Keratinocyte (primary cell): Measurements from ENCODE around the gene PIGH. TPM values are rescaled to one million over a fixed set of nuclear protein-coding genes. Genes with fewer than 3 reads are reported as not detected.

Experiments used
- DNase-seq: peaks from one replicate; pipeline ENCODE4 v3.0.0-alpha.2; 2011; ENCODE audit warnings: low read depth, missing footprints, low spot score
- FAIRE-seq: peaks from 2 replicates; lab custom pipeline; 2011; peaks lifted over from hg19 to GRCh38; lab: Jason Lieb, UNC
- H2AFZ ChIP-seq: 2 replicates; pipeline ENCODE4 v1.6.0; 2012; ENCODE audit warnings: low read length, control low read depth, inconsistent platforms; ENCODE audit not compliant: control insufficient read depth
- H3K27ac ChIP-seq: 2 replicates; pipeline ENCODE4 v1.5.1; 2011; ENCODE audit warnings: low read length; ENCODE audit not compliant: control insufficient read depth, insufficient read depth
- H3K27me3 ChIP-seq: 3 replicates; pipeline ENCODE4 v1.6.0; 2011; ENCODE audit warnings: low read length; ENCODE audit not compliant: control insufficient read depth, insufficient read depth; ENCODE audit errors: extremely low read depth
- H3K36me3 ChIP-seq, 2 experiments: 2 replicates in 1 of 2; 3 replicates in 1 of 2; pipeline ENCODE4 v1.5.1; 2011; ENCODE audit warnings: low read length in 2 of 2, mild to moderate bottlenecking in 1 of 2; ENCODE audit not compliant: control insufficient read depth in 2 of 2, insufficient read depth in 2 of 2; ENCODE audit errors: extremely low read depth in 1 of 2
- H3K4me1 ChIP-seq: 3 replicates; pipeline ENCODE4 v1.5.1; 2011; ENCODE audit warnings: low read length; ENCODE audit not compliant: control insufficient read depth, insufficient read depth; ENCODE audit errors: extremely low read depth
- H3K4me2 ChIP-seq: 3 replicates; pipeline ENCODE4 v1.6.0; 2011; ENCODE audit warnings: low read depth, low read length; ENCODE audit not compliant: control insufficient read depth, insufficient read depth; ENCODE audit errors: extremely low read depth
- H3K4me3 ChIP-seq, 3 experiments: fragments of 200-600 bp in 1 of 3; sonication (generic) in 1 of 3; 2 replicates in 2 of 3; 3 replicates in 1 of 3; pipeline ENCODE4 v1.5.1; 2011 to 2016; ENCODE audit warnings: low read length in 3 of 3, mild to moderate bottlenecking in 3 of 3, control low read depth in 2 of 3, inconsistent platforms in 1 of 3, low read depth in 1 of 3, mixed read lengths in 1 of 3, mixed run types in 1 of 3, moderate library complexity in 1 of 3; ENCODE audit not compliant: control insufficient read depth in 2 of 3, insufficient read depth in 2 of 3; ENCODE audit errors: extremely low read depth in 1 of 3
- H3K79me2 ChIP-seq: 2 replicates; pipeline ENCODE4 v1.6.0; 2012; ENCODE audit warnings: low read length; ENCODE audit not compliant: control insufficient read depth, insufficient read depth
- H3K9ac ChIP-seq: 3 replicates; pipeline ENCODE4 v1.6.0; 2011; ENCODE audit warnings: low read length; ENCODE audit not compliant: control insufficient read depth, insufficient read depth; ENCODE audit errors: extremely low read depth
- H3K9me1 ChIP-seq: 3 replicates; pipeline ENCODE4 v1.6.0; 2011; ENCODE audit warnings: low read length; ENCODE audit not compliant: control insufficient read depth, insufficient read depth; ENCODE audit errors: extremely low read depth
- H3K9me3 ChIP-seq: 2 replicates; pipeline ENCODE4 v1.5.1; 2012; ENCODE audit warnings: low read depth, low read length; ENCODE audit not compliant: control insufficient read depth
- H4K20me1 ChIP-seq: 3 replicates; pipeline ENCODE4 v1.6.0; 2011; ENCODE audit warnings: low read length; ENCODE audit not compliant: control insufficient read depth, insufficient read depth; ENCODE audit errors: extremely low read depth
- CTCF ChIP-seq, 3 experiments: IDR thresholded peaks in 1 of 3; conservative IDR thresholded peaks in 1 of 3; optimal IDR thresholded peaks in 1 of 3; 2 replicates in 2 of 3; 3 replicates in 1 of 3; pipeline versions ENCODE3 to v1.5.1; 2011; ENCODE audit warnings: low read length in 3 of 3, mild to moderate bottlenecking in 3 of 3, moderate library complexity in 2 of 3, control low read depth in 1 of 3, inconsistent platforms in 1 of 3; ENCODE audit not compliant: insufficient read depth in 2 of 3; ENCODE audit errors: extremely low read depth in 1 of 3
- EZH2 ChIP-seq: IDR thresholded peaks from one replicate; pipeline ENCODE4 v1.6.1; 2012; ENCODE audit warnings: inconsistent platforms, mild to moderate bottlenecking, low read length, moderate library complexity
- dilution Hi-C: fragments of 300-500 bp; cut with MboI; formaldehyde crosslinking; loops from one replicate; pipeline ENCODE4 v1.7.0; 2020; ENCODE audit warnings: low sequenced_read_pairs; ENCODE audit not compliant: extremely low pct_ligation_motif_present
- polyA plus RNA-seq, 5 experiments: library from polyadenylated mRNA; depleted of rRNA in 3 of 5; stranded (reverse) in 3 of 5; stranded (forward) in 1 of 5; unstranded in 1 of 5; fragments of >200 nt; gene quantifications; 1 replicate in 1 of 5; 2 replicates in 3 of 5; 3 replicates in 1 of 5; pipeline versions ENCODE4 v1.2.1 to v1.2.3, GENCODE V29; 2011 to 2012; ENCODE audit warnings: missing spikeins in 2 of 5, low read depth in 1 of 5, low replicate concordance in 1 of 5

The PIGH gene
- polyA plus RNA-seq, 1 donor (not counting 4 experiments of a cell fraction or from before 2014, with no cell fraction given): 29.9 TPM

GRCh38 chr14:67557656-67558055 lies 42.4 kb downstream of the PIGH start:
- dilution Hi-C loops: no loop called here
- DNase-seq (no peak), FAIRE-seq (no peak)
- no peaks in the 10 kb centered on the region for H3K27me3 ChIP-seq
- H3K4me3 ChIP-seq: no peak overlapping the region
- no peaks in the 10 kb centered on the region for H4K20me1 ChIP-seq
- no peaks in the 10 kb centered on the region for H3K9me3 ChIP-seq
- no peak overlapping the region for H3K4me2 ChIP-seq
- no peak overlapping the region for H2AFZ ChIP-seq
- H3K36me3 ChIP-seq: peaks cover under 1 to 4% of the 10 kb centered on the region in 2 experiments
- TF ChIP-seq CTCF (optimal IDR thresholded peaks at IDR 0.05 in 1 of 3, IDR thresholded peaks at IDR 0.05 in 1 of 3, conservative IDR thresholded peaks at IDR 0.05 in 1 of 3; ENCODE audit: extremely low read depth in 1 of 3, insufficient read depth in 2 of 3, low read length in 3 of 3): no peak
- no peak for TF ChIP-seq EZH2
- H3K79me2 ChIP-seq: no peaks in the 10 kb centered on the region
- H3K9ac ChIP-seq: no peak overlapping the region
- no peaks in the 10 kb centered on the region for H3K9me1 ChIP-seq
- no peak overlapping the region for H3K27ac ChIP-seq
- H3K4me1 ChIP-seq: no peaks in the 10 kb centered on the region

GRCh38 chr14:67557118-67557517 lies 43.0 kb downstream of the PIGH start:
- Histone ChIP-seq H3K27me3 (no peaks in the 10 kb centered on the region), H3K4me3 (no peak overlapping the region), H3K79me2 (no peaks in the 10 kb centered on the region), H4K20me1 (no peaks in the 10 kb centered on the region), H2AFZ (no peak overlapping the region), H3K27ac (no peak overlapping the region), H3K4me1 (no peaks in the 10 kb centered on the region), H3K9ac (no peak overlapping the region), H3K4me2 (no peak overlapping the region), H3K9me1 (no peaks in the 10 kb centered on the region), H3K9me3 (no peaks in the 10 kb centered on the region), H3K36me3 (peaks cover 0 to 3% of the 10 kb centered on the region in 2 experiments)
- dilution Hi-C loops: no loop called here
- FAIRE-seq (no peak), DNase-seq (no peak)
- TF ChIP-seq CTCF (optimal IDR thresholded peaks at IDR 0.05 in 1 of 3, IDR thresholded peaks at IDR 0.05 in 1 of 3, conservative IDR thresholded peaks at IDR 0.05 in 1 of 3; ENCODE audit: extremely low read depth in 1 of 3, insufficient read depth in 2 of 3, low read length in 3 of 3) (no peak), EZH2 (no peak)
